GM23248 (cell line): Measurements from ENCODE around the gene PSAP. TPM values are rescaled to one million over a fixed set of nuclear protein-coding genes. Genes with fewer than 3 reads are reported as not detected.

Source experiments
- DNase-seq: peaks from one replicate; pipeline ENCODE4 v3.0.0-alpha.2; 2015
- H2AFZ ChIP-seq: fragments of 200-600 bp; sonication (generic); 2 replicates; pipeline ENCODE4 v1.6.1; 2016; ENCODE audit warnings: antibody characterized with exemption
- H3F3A ChIP-seq: fragments of 200-600 bp; sonication (generic); 2 replicates; pipeline ENCODE4 v1.6.1; 2016; ENCODE audit warnings: mild to moderate bottlenecking, antibody characterized with exemption, mixed run types; ENCODE audit not compliant: insufficient read depth
- H3K27ac ChIP-seq: fragments of 200-600 bp; sonication (generic); 2 replicates; pipeline ENCODE4 v1.5.1; 2016; ENCODE audit warnings: mild to moderate bottlenecking
- H3K27me3 ChIP-seq: fragments of 200-600 bp; sonication (generic); replicated peaks from 2 replicates; pipeline ENCODE4 v1.6.1; 2016; ENCODE audit warnings: mild to moderate bottlenecking; ENCODE audit not compliant: insufficient read depth
- H3K36me3 ChIP-seq: fragments of 200-600 bp; sonication (generic); 2 replicates; pipeline ENCODE4 v1.6.1; 2016; ENCODE audit warnings: low read depth, mild to moderate bottlenecking
- H3K4me1 ChIP-seq: fragments of 200-600 bp; sonication (generic); 2 replicates; pipeline ENCODE4 v1.6.1; 2016; ENCODE audit warnings: mild to moderate bottlenecking; ENCODE audit not compliant: insufficient read depth
- H3K4me2 ChIP-seq: fragments of 200-600 bp; sonication (generic); one replicate; pipeline ENCODE4 v1.6.1; 2016; ENCODE audit warnings: mild to moderate bottlenecking; ENCODE audit not compliant: unreplicated experiment
- H3K4me3 ChIP-seq: fragments of 200-600 bp; sonication (generic); 2 replicates; pipeline ENCODE4 v1.5.1; 2016; ENCODE audit warnings: mild to moderate bottlenecking
- H3K79me2 ChIP-seq: fragments of 200-600 bp; sonication (generic); 2 replicates; pipeline ENCODE4 v1.6.1; 2016; ENCODE audit warnings: mild to moderate bottlenecking; ENCODE audit not compliant: insufficient read depth
- H3K9ac ChIP-seq: fragments of 200-600 bp; sonication (generic); 2 replicates; pipeline ENCODE4 v1.6.1; 2016; ENCODE audit warnings: mild to moderate bottlenecking
- H3K9me2 ChIP-seq: fragments of 200-600 bp; sonication (generic); 2 replicates; pipeline ENCODE4 v1.6.1; 2016; ENCODE audit warnings: mixed run types, mild to moderate bottlenecking, moderate library complexity; ENCODE audit not compliant: insufficient read depth
- H3K9me3 ChIP-seq: fragments of 200-600 bp; sonication (generic); one replicate; pipeline ENCODE4 v1.6.1; 2017; ENCODE audit warnings: low read depth
- H4K20me1 ChIP-seq: fragments of 200-600 bp; sonication (generic); 2 replicates; pipeline ENCODE4 v1.6.0; 2016; ENCODE audit not compliant: insufficient read depth
- EZH2 ChIP-seq: fragments of 200-600 bp; sonication (generic); IDR thresholded peaks from 2 replicates; pipeline ENCODE4 v1.6.1; 2018; ENCODE audit warnings: antibody characterized with exemption, mild to moderate bottlenecking; ENCODE audit not compliant: insufficient read depth, poor library complexity, severe bottlenecking
- EZH2phosphoT487 ChIP-seq: fragments of 200-600 bp; sonication (generic); IDR thresholded peaks from 2 replicates; pipeline ENCODE4 v1.6.1; 2018; ENCODE audit warnings: antibody characterized with exemption, moderate library complexity, mild to moderate bottlenecking, low read depth; ENCODE audit not compliant: insufficient read depth
- WGBS, 2 experiments: methylation state at CpG; one replicate each; pipeline ENCODE4 v1.1.6; 2015 to 2017; ENCODE audit warnings: low lambda C conversion rate in 2 of 2, low coverage in 1 of 2; ENCODE audit errors: missing lambda C conversion rate in 2 of 2; 5-methylcytosine and 5-hydroxymethylcytosine counted together
- in situ Hi-C: fragments of 300-500 bp; cut with MboI; formaldehyde crosslinking; loops from 2 replicates; pipeline ENCODE4 v1.15.0; 2020
- polyA plus RNA-seq: library from polyadenylated mRNA; unstranded; fragments of >200 nt; fragmentation: Nextera tagmentation; extraction: Ambion mirVana; gene quantifications from 2 replicates; pipeline ENCODE4 v1.2.1, GENCODE V29; 2016
- total RNA-seq: library from RNA; depleted of rRNA; stranded (reverse); fragments of >200 nt; shearing (Covaris generic); gene quantifications from 2 replicates; pipeline ENCODE4 v1.2.3, GENCODE V29; 2014

The PSAP gene
- total and polyA plus RNA-seq, 2 experiments from 2014 or later = 715 to 1,142 TPM

DNA sequence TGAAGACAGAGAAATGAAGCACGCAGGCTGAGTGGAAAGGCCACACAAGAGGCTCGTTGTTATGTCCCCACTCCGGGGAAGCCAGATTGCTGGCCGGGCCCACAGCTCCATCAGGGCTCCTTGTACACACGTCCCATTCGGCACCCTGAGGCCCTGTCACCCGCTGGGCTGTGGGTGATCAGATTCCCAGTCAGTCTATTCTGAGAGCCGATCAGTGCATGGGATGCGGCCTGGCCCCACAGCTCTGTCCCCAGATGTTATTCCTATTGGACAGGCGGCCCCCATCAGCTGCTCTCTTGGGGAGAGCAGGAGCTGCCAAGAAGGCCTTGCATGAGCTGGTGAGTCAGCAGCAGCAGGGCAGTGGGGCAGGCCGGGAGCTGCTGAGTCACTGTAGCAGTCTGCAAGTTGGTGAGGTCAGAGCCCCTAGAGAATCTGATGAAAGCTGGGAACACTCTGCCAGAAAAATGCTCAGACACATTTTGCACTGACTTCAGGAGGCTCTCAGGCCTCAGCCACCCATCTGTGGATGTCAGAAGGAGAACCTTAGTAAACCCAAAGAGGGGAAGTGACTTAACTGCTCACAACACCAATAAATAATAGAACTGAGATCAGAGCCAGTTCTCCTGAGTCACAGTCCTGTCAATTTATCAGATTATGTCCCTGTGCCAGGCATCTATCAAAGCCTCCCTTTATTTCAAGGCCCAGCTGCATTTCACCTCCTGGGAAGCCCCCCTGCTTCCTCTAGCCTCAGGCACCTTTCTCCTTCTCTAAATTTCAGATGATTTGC is 9.4 kb upstream of the PSAP start:
- H3K27ac ChIP-seq = peak overlapping the region; percentile 96
- TF ChIP-seq EZH2 = no peak
- no peak for TF ChIP-seq EZH2phosphoT487
- no peaks in the 10 kb centered on the region for H3K9me2 ChIP-seq
- H3K4me2 ChIP-seq = peak overlapping the region; percentile 64
- in situ Hi-C loops = no loop called here
- H3K36me3 ChIP-seq = no peaks in the 10 kb centered on the region
- WGBS, 2 experiments = 0 to 2% methylated on average over 11 of the region's 11 CpGs
- no peaks in the 10 kb centered on the region for H3K27me3 ChIP-seq
- no peaks in the 10 kb centered on the region for H3K9me3 ChIP-seq
- H3K4me1 ChIP-seq = peaks cover 31% of the 10 kb centered on the region
- no peaks in the 10 kb centered on the region for H4K20me1 ChIP-seq
- peaks cover 24% of the 10 kb centered on the region for H3F3A ChIP-seq
- no peaks in the 10 kb centered on the region for H3K79me2 ChIP-seq
- peak; percentile 100 for DNase-seq
- H3K4me3 ChIP-seq = peak overlapping the region; percentile 23; the same call in 1 of the 2 replicates
- H2AFZ ChIP-seq = peak overlapping the region; percentile 87
- H3K9ac ChIP-seq = peak overlapping the region; percentile 84

- Histone ChIP-seq H3K9ac (no peak overlapping the region), H3K4me1 (peaks cover 23% of the 10 kb centered on the region), H3K4me3 (no peak overlapping the region), H3K36me3 (no peaks in the 10 kb centered on the region), H3F3A (peaks cover 24% of the 10 kb centered on the region), H3K4me2 (no peak overlapping the region), H3K27ac (no peak overlapping the region), H3K79me2 (no peaks in the 10 kb centered on the region), H2AFZ (no peak overlapping the region), H3K9me2 (no peaks in the 10 kb centered on the region), H4K20me1 (no peaks in the 10 kb centered on the region), H3K9me3 (no peaks in the 10 kb centered on the region), H3K27me3 (no peaks in the 10 kb centered on the region)
- DNase-seq = no peak
- WGBS, 2 experiments = 86% methylated on average over 11 to 12 of the region's 12 CpGs
- in situ Hi-C loops = no loop called here
- TF ChIP-seq EZH2phosphoT487 (no peak), EZH2 (no peak)
These were observed 7.2 kb upstream of the PSAP start for GRCh38 chr10:71857934-71858890.

- Histone ChIP-seq H3K4me3 (no peak overlapping the region), H2AFZ (no peak overlapping the region), H3K4me2 (no peak overlapping the region), H3K27me3 (no peaks in the 10 kb centered on the region), H3F3A (peaks cover 19% of the 10 kb centered on the region), H3K9me2 (no peaks in the 10 kb centered on the region), H3K79me2 (no peaks in the 10 kb centered on the region), H3K9me3 (no peaks in the 10 kb centered on the region), H3K27ac (no peak overlapping the region), H4K20me1 (no peaks in the 10 kb centered on the region), H3K36me3 (no peaks in the 10 kb centered on the region), H3K4me1 (peaks cover 19% of the 10 kb centered on the region), H3K9ac (no peak overlapping the region)
- TF ChIP-seq EZH2phosphoT487 (no peak), EZH2 (no peak)
- WGBS, 2 experiments = 97 to 99% methylated on average over 4 of the region's 4 CpGs
- in situ Hi-C loops = no loop called here
- DNase-seq = no peak
These were observed 5.6 kb upstream of the PSAP start for GRCh38 chr10:71856619-71857018.

DNA sequence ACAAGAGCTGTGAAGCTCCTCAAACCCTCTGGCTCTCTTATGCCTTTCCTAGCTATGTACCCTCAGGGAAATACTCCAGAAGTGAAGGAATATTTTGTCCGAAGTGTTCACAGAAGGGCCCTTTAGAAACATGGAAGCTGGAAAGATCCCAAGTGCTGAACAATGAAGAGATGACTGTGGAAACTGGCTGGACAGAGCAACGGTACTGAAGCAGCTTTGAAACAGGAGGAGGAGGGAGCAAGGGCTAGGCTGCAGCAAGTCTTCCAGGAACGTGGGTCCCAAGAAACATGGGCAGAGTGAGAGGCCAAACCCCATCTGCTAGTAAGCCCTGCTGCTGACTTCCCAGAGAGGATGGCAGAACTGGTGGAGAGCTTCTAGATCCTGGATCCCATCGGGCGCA is 3.0 kb upstream of the PSAP start:
- Histone ChIP-seq H3K4me2 (no peak overlapping the region), H3K79me2 (peaks cover 20% of the 10 kb centered on the region), H3K27ac (no peak overlapping the region), H3K9me3 (no peaks in the 10 kb centered on the region), H3K9ac (no peak overlapping the region), H3K4me3 (no peak overlapping the region), H4K20me1 (0 out of 2 replicates have a peak, but pooled peaks cover 7% of the 10 kb centered on the region), H3K9me2 (no peaks in the 10 kb centered on the region), H3K4me1 (peaks cover 7% of the 10 kb centered on the region), H3K36me3 (no peaks in the 10 kb centered on the region), H3F3A (no peaks in the 10 kb centered on the region), H3K27me3 (no peaks in the 10 kb centered on the region), H2AFZ (no peak overlapping the region)
- TF ChIP-seq EZH2 = no peak
- no peak for TF ChIP-seq EZH2phosphoT487
- in situ Hi-C loops = no loop called here
- DNase-seq = peak; percentile 73
- WGBS, 2 experiments = 34 to 39% methylated on average over 5 of the region's 5 CpGs
